Lower lobe of right lung (tissue), 2 donors: Measurements from ENCODE around the gene CPT1B. TPM values are rescaled to one million over a fixed set of nuclear protein-coding genes. Genes with fewer than 3 reads are reported as not detected.

Experiments
- ATAC-seq, 2 donors: fragments of 200-7000 bp; cut with Tn5 transposase; one replicate each; pipeline ENCODE4 v1.9.1; 2020 to 2022; ENCODE audit warnings: mild to moderate bottlenecking in 2 of 2, moderate library complexity in 2 of 2
- DNase-seq: peaks from one replicate; pipeline ENCODE4 v3.0.0-alpha.2; 2020
- H3K27ac ChIP-seq: fragments of 200-600 bp; one replicate; pipeline ENCODE4 v1.8.0; 2022
- H3K27me3 ChIP-seq: fragments of 200-600 bp; one replicate; pipeline ENCODE4 v1.8.0; 2022; ENCODE audit warnings: low read depth
- H3K36me3 ChIP-seq: fragments of 200-600 bp; one replicate; pipeline ENCODE4 v1.8.0; 2022; ENCODE audit warnings: mild to moderate bottlenecking
- H3K4me1 ChIP-seq: fragments of 200-600 bp; one replicate; pipeline ENCODE4 v1.8.0; 2022
- H3K4me3 ChIP-seq: fragments of 200-600 bp; one replicate; pipeline ENCODE4 v1.8.0; 2022; ENCODE audit warnings: mild to moderate bottlenecking
- H3K9me3 ChIP-seq: fragments of 200-600 bp; one replicate; pipeline ENCODE4 v1.8.0; 2022
- CTCF ChIP-seq: fragments of 200-600 bp; IDR thresholded peaks from one replicate; pipeline ENCODE4 v1.8.0; 2022; ENCODE audit warnings: antibody characterized with exemption, mild to moderate bottlenecking
- intact Hi-C: fragments of 100-400 bp; cut with DNase I; formaldehyde crosslinking; loops from one replicate; pipeline ENCODE4 v1.11.0; 2022
- total RNA-seq: library from RNA; stranded (reverse); fragmentation: NEBNext Ultra II Directional; extraction: Animal tissue kit (Norgen Biotek cat#: 25700); gene quantifications from one replicate; pipeline ENCODE4 v1.2.1, GENCODE V29; 2021
- donor health status: DM: no; HTN: yes; CAD: no; lungs with severe emphysema.

CPT1B gene
- total RNA-seq, 1 donor from 2014 or later = 12.6 TPM

GRCh38 chr22:50563413-50564160, 14.6 kb downstream of the CPT1B start:
- peak overlapping the region; percentile 75 for H3K27ac ChIP-seq
- no peak for DNase-seq
- no peaks in the 10 kb centered on the region for H3K27me3 ChIP-seq
- no peak for TF ChIP-seq CTCF
- peaks cover 8% of the 10 kb centered on the region for H3K4me1 ChIP-seq
- intact Hi-C loops = no loop called here
- H3K36me3 ChIP-seq = no peaks in the 10 kb centered on the region
- peak; percentile 37 to 51 for ATAC-seq
- no peaks in the 10 kb centered on the region for H3K9me3 ChIP-seq
- H3K4me3 ChIP-seq = peak overlapping the region; percentile 70

- Histone ChIP-seq H3K27me3 (no peaks in the 10 kb centered on the region), H3K27ac (peak within 1 kb of the TSS; percentile 75), H3K36me3 (no peaks in the 10 kb centered on the region), H3K4me1 (peaks cover 8% of the 10 kb centered on the region), H3K9me3 (no peaks in the 10 kb centered on the region), H3K4me3 (peak within 1 kb of the TSS; percentile 70)
- intact Hi-C loops = no loop called here
- peak; percentile 99 for DNase-seq
- ATAC-seq = peak; percentile 99
- peak; percentile 97 for TF ChIP-seq CTCF
Measured at GRCh38 chr22:50562523-50563412, 15.5 kb downstream of the CPT1B start, which contains the start of gene SYCE3. TSS of gene SYCE3 (minus strand) at chr22:50562919. CDS start at chr22:50556405, 6,514 bp downstream.

- Histone ChIP-seq H3K36me3 (no peaks in the 10 kb centered on the region), H3K27ac (no peak overlapping the region), H3K4me3 (no peak overlapping the region), H3K4me1 (peaks cover 8% of the 10 kb centered on the region), H3K9me3 (no peaks in the 10 kb centered on the region), H3K27me3 (no peaks in the 10 kb centered on the region)
- DNase-seq (no peak), ATAC-seq (no peak)
- TF ChIP-seq CTCF = no peak
- intact Hi-C loops = no loop called here
Measured at GRCh38 chr22:50561401-50562358, 16.5 kb downstream of the CPT1B start.

DNA sequence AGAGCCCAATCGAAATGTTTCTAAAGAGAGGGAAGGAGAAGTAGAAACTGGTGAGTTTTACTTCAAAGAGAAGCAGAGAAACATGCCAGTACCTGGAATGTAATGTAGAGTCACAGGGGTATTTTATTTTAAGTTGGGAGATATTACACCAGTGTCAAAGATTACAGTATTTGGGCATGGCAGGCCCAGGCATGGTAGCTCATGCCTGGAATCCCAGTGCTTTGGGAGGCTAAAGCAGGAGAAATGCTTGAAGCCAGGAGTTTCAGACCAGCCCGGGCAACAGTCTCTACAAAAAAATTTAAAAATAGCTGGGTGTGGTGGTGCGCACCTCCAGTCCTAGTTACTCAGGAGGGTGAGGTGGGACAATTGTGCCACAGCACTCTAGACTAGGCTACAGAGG, 18.2 kb downstream of the CPT1B start:
- no peak overlapping the region for H3K4me3 ChIP-seq
- no peaks in the 10 kb centered on the region for H3K36me3 ChIP-seq
- peaks cover 8% of the 10 kb centered on the region for H3K4me1 ChIP-seq
- ATAC-seq = no peak
- TF ChIP-seq CTCF = no peak
- H3K9me3 ChIP-seq = no peaks in the 10 kb centered on the region
- no peak for DNase-seq
- H3K27me3 ChIP-seq = no peaks in the 10 kb centered on the region
- intact Hi-C loops = no loop called here
- H3K27ac ChIP-seq = no peak overlapping the region

- ATAC-seq (no peak), DNase-seq (no peak)
- Histone ChIP-seq H3K27me3 (no peaks in the 10 kb centered on the region), H3K4me3 (no peak overlapping the region), H3K9me3 (no peaks in the 10 kb centered on the region), H3K27ac (no peak overlapping the region), H3K36me3 (no peaks in the 10 kb centered on the region), H3K4me1 (no peaks in the 10 kb centered on the region)
- intact Hi-C loops = no loop called here
- TF ChIP-seq CTCF = no peak
Measured at GRCh38 chr22:50556703-50557102, 21.5 kb downstream of the CPT1B start.
